GM19328 (cell line): ENCODE measurements around the gene CDC42SE1.
"Not testable (repeated sequence)": the region's sequence is repeated elsewhere in the genome, so short reads cannot be mapped to it uniquely, and the experiment has no call there.

ENCODE experiments used
- ATAC-seq: cut with Tn5 transposase; IDR thresholded peaks from one replicate; pipeline ENCODE4 v1.9.1; 2021; ENCODE audit warnings: mild to moderate bottlenecking, moderate library complexity; ENCODE audit not compliant: unreplicated experiment

CDC42SE1 gene

GRCh38 chr1:151059109-151060006 is at the start of gene CDC42SE1:
Gene CDC42SE1, minus strand, starts transcription at chr1:151059622. Its CDS starts 3,892 bp downstream, at chr1:151055730.
- peak; percentile 66 for ATAC-seq

- ATAC-seq: no peak
Observed at GRCh38 chr1:151108331-151108730, 48.9 kb upstream of the CDC42SE1 start.

- ATAC-seq: no peak
Observed at GRCh38 chr1:151106894-151107293, 47.5 kb upstream of the CDC42SE1 start.

- ATAC-seq: no peak
Observed at GRCh38 chr1:151104630-151105029, 45.2 kb upstream of the CDC42SE1 start.

- no peak for ATAC-seq
Observed at GRCh38 chr1:151098126-151098525, 38.7 kb upstream of the CDC42SE1 start.

- not testable (repeated sequence) for ATAC-seq
Observed at GRCh38 chr1:151097426-151097825, 38.0 kb upstream of the CDC42SE1 start.

GRCh38 chr1:151085953-151086559 is 26.6 kb upstream of the CDC42SE1 start:
- no peak for ATAC-seq

- ATAC-seq: no peak
Observed at GRCh38 chr1:151072224-151072623, 12.8 kb upstream of the CDC42SE1 start.

GRCh38 chr1:151070474-151071276 is 11.3 kb upstream of the CDC42SE1 start, which contains the start of gene GABPB2:
Gene GABPB2, plus strand, starts transcription at chr1:151070761. Its CDS starts 17,429 bp downstream, at chr1:151088190.
- ATAC-seq: peak; percentile 68

GRCh38 chr1:151069103-151069486 is 9.7 kb upstream of the CDC42SE1 start:
- no peak for ATAC-seq

- no peak for ATAC-seq
Observed at GRCh38 chr1:151067185-151067584, 7.8 kb upstream of the CDC42SE1 start.

- ATAC-seq: no peak
Observed at GRCh38 chr1:151065089-151065645, 5.7 kb upstream of the CDC42SE1 start.

- no peak for ATAC-seq
Observed at GRCh38 chr1:151062741-151063371, 3.4 kb upstream of the CDC42SE1 start.

GRCh38 chr1:151061704-151062103 is 2.3 kb upstream of the CDC42SE1 start:
- no peak for ATAC-seq

- ATAC-seq: no peak
Observed at GRCh38 chr1:151060657-151061421, 1.4 kb upstream of the CDC42SE1 start.

GRCh38 chr1:151060007-151060656 is 710 bp upstream of the CDC42SE1 start, which contains the start of gene MLLT11:
Gene MLLT11, plus strand, starts transcription at chr1:151060397. Its CDS starts 6,828 bp downstream, at chr1:151067225.
- ATAC-seq: no peak

GRCh38 chr1:151058692-151059091 is 730 bp downstream of the CDC42SE1 start:
- no peak for ATAC-seq

GRCh38 chr1:151056149-151056548 is 3.3 kb downstream of the CDC42SE1 start:
- ATAC-seq: no peak

GRCh38 chr1:151055581-151055980 is 3.8 kb downstream of the CDC42SE1 start:
- no peak for ATAC-seq
